HEK293 (cell line): ENCODE results near the gene ODAD3.

Experiments
- ELK4 ChIP-seq: IDR thresholded peaks from 2 replicates; pipeline ENCODE4 v1.6.1; 2011; ENCODE audit warnings: mild to moderate bottlenecking, low read depth, low read length, borderline replicate concordance
- GLIS1 ChIP-seq: fragments of 450-650 bp; formaldehyde crosslinking; IDR thresholded peaks from 2 replicates; pipeline ENCODE4 v1.5.1; 2016; ENCODE audit warnings: missing biosample characterization, missing genetic modification characterization
- GLIS2 ChIP-seq: fragments of 450-650 bp; formaldehyde crosslinking; IDR thresholded peaks from 2 replicates; pipeline ENCODE4 v1.5.1; 2016; ENCODE audit warnings: missing biosample characterization, missing genetic modification characterization
- HIC1 ChIP-seq: fragments of 450-650 bp; formaldehyde crosslinking; IDR thresholded peaks from 2 replicates; pipeline ENCODE4 v1.5.1; 2016; ENCODE audit warnings: missing biosample characterization, missing genetic modification characterization
- HOXA7 ChIP-seq: sonication (generic); formaldehyde crosslinking; IDR thresholded peaks from 2 replicates; pipeline ENCODE4 v1.8.1; 2022; ENCODE audit warnings: missing genetic modification reagents, borderline replicate concordance
- KLF1 ChIP-seq: fragments of 450-650 bp; formaldehyde crosslinking; IDR thresholded peaks from 2 replicates; pipeline ENCODE4 v1.5.1; 2016; ENCODE audit warnings: missing biosample characterization, missing genetic modification characterization
- KLF16 ChIP-seq: fragments of 450-650 bp; formaldehyde crosslinking; IDR thresholded peaks from 2 replicates; pipeline ENCODE4 v1.5.1; 2017; ENCODE audit warnings: missing biosample characterization, missing genetic modification characterization
- KLF17 ChIP-seq: fragments of 450-650 bp; formaldehyde crosslinking; IDR thresholded peaks from 2 replicates; pipeline ENCODE4 v1.5.1; 2016; ENCODE audit warnings: missing biosample characterization, missing genetic modification characterization
- KLF8 ChIP-seq: fragments of 450-650 bp; formaldehyde crosslinking; IDR thresholded peaks from 2 replicates; pipeline ENCODE4 v1.5.1; 2016; ENCODE audit warnings: missing biosample characterization, missing genetic modification characterization
- OVOL3 ChIP-seq: fragments of 450-650 bp; formaldehyde crosslinking; IDR thresholded peaks from 2 replicates; pipeline ENCODE4 v1.5.1; 2016; ENCODE audit warnings: missing biosample characterization, missing genetic modification characterization
- PRDM4 ChIP-seq: fragments of 450-650 bp; formaldehyde crosslinking; IDR thresholded peaks from 2 replicates; pipeline ENCODE4 v1.5.1; 2017; ENCODE audit warnings: missing biosample characterization, missing genetic modification characterization
- SCRT1 ChIP-seq: fragments of 450-650 bp; formaldehyde crosslinking; IDR thresholded peaks from 2 replicates; pipeline ENCODE4 v1.5.1; 2016; ENCODE audit warnings: missing biosample characterization, missing genetic modification characterization, borderline replicate concordance
- SCRT2 ChIP-seq: fragments of 450-650 bp; formaldehyde crosslinking; IDR thresholded peaks from 2 replicates; pipeline ENCODE4 v1.5.1; 2016; ENCODE audit warnings: missing biosample characterization, missing genetic modification characterization
- SP2 ChIP-seq: fragments of 450-650 bp; formaldehyde crosslinking; IDR thresholded peaks from 2 replicates; pipeline ENCODE4 v1.5.1; 2016; ENCODE audit warnings: missing biosample characterization, missing genetic modification characterization
- SP7 ChIP-seq: fragments of 450-650 bp; formaldehyde crosslinking; IDR thresholded peaks from 2 replicates; pipeline ENCODE4 v1.5.1; 2016; ENCODE audit warnings: missing biosample characterization, missing genetic modification characterization
- TRIM28 ChIP-seq: IDR thresholded peaks from 2 replicates; pipeline ENCODE4 v1.6.1; 2011; ENCODE audit warnings: low read length, control low read depth, borderline replicate concordance
- ZBTB8A ChIP-seq: fragments of 450-650 bp; formaldehyde crosslinking; IDR thresholded peaks from 2 replicates; pipeline ENCODE4 v1.5.1; 2016; ENCODE audit warnings: missing biosample characterization, missing genetic modification characterization
- ZEB2 ChIP-seq: fragments of 450-650 bp; formaldehyde crosslinking; IDR thresholded peaks from 2 replicates; pipeline ENCODE4 v1.5.1; 2016; ENCODE audit warnings: missing biosample characterization, missing genetic modification characterization
- ZFHX2 ChIP-seq: fragments of 450-650 bp; formaldehyde crosslinking; conservative IDR thresholded peaks from 2 replicates; pipeline ENCODE4 v1.5.1; 2016; ENCODE audit warnings: missing biosample characterization, missing genetic modification characterization
- ZNF24 ChIP-seq: fragments of 450-650 bp; formaldehyde crosslinking; IDR thresholded peaks from 2 replicates; pipeline ENCODE4 v1.5.1; 2016; ENCODE audit warnings: missing biosample characterization, missing genetic modification characterization
- ZNF324 ChIP-seq: fragments of 450-650 bp; formaldehyde crosslinking; IDR thresholded peaks from 2 replicates; pipeline ENCODE4 v1.5.1; 2016; ENCODE audit warnings: missing biosample characterization, missing genetic modification characterization
- ZNF37A ChIP-seq: fragments of 450-650 bp; IDR thresholded peaks from 2 replicates; pipeline ENCODE4 v1.5.1; 2018; ENCODE audit warnings: missing biosample characterization, missing genetic modification characterization
- ZNF394 ChIP-seq: fragments of 450-650 bp; formaldehyde crosslinking; IDR thresholded peaks from 2 replicates; pipeline ENCODE4 v1.5.1; 2016; ENCODE audit warnings: missing biosample characterization, missing genetic modification characterization, mild to moderate bottlenecking, moderate library complexity, borderline replicate concordance
- ZNF449 ChIP-seq: fragments of 450-650 bp; formaldehyde crosslinking; IDR thresholded peaks from 2 replicates; pipeline ENCODE4 v1.5.1; 2017; ENCODE audit warnings: missing biosample characterization, mild to moderate bottlenecking, missing genetic modification characterization, moderate library complexity
- ZNF473 ChIP-seq: fragments of 450-650 bp; formaldehyde crosslinking; IDR thresholded peaks from 2 replicates; pipeline ENCODE4 v1.5.1; 2017; ENCODE audit warnings: missing biosample characterization, missing genetic modification characterization
- ZNF560 ChIP-seq: fragments of 450-650 bp; formaldehyde crosslinking; IDR thresholded peaks from 2 replicates; pipeline ENCODE4 v1.5.1; 2017; ENCODE audit warnings: missing biosample characterization, missing genetic modification characterization, borderline replicate concordance
- ZNF629 ChIP-seq: fragments of 450-650 bp; formaldehyde crosslinking; IDR thresholded peaks from 2 replicates; pipeline ENCODE4 v1.5.1; 2017; ENCODE audit warnings: missing biosample characterization, missing genetic modification characterization
- ZNF843 ChIP-seq: fragments of 450-650 bp; formaldehyde crosslinking; IDR thresholded peaks from 2 replicates; pipeline ENCODE4 v1.5.1; 2016; ENCODE audit warnings: missing biosample characterization, missing genetic modification characterization
- ZSCAN30 ChIP-seq: fragments of 450-650 bp; IDR thresholded peaks from 2 replicates; pipeline ENCODE4 v1.5.1; 2018; ENCODE audit warnings: missing biosample characterization, mild to moderate bottlenecking, missing genetic modification characterization, moderate library complexity
- ZXDB ChIP-seq: fragments of 450-650 bp; formaldehyde crosslinking; IDR thresholded peaks from 2 replicates; pipeline ENCODE4 v1.5.1; 2016; ENCODE audit warnings: missing biosample characterization, missing genetic modification characterization

Gene ODAD3

GRCh38 chr19:11374433-11375142 is 60.3 kb downstream of the ODAD3 start, which contains the start of gene SWSAP1 (continued):
- TF ChIP-seq HIC1 (tag by site-specific recombination), result no peak
- peak; percentile 74 for TF ChIP-seq SP7 (tag by site-specific recombination)
- TF ChIP-seq ELK4, result peak; percentile 39; the same call in 1 of the 2 replicates
- TF ChIP-seq GLIS2 (tag by site-specific recombination), result peak; percentile 39
- TF ChIP-seq ZNF24 (tag by site-specific recombination), result 0 out of 2 replicates have a peak, but pooled peaks have one; percentile 13
- peak; percentile 66 for TF ChIP-seq OVOL3
- peak; percentile 67 for TF ChIP-seq ZNF629
- no peak for TF ChIP-seq ZNF449 (tag by site-specific recombination)
- no peak for TF ChIP-seq HOXA7 (CRISPR knock-in tag)
- peak; percentile 93 for TF ChIP-seq ZEB2 (tag by site-specific recombination)
- TF ChIP-seq KLF16 (tag by site-specific recombination), result peak; percentile 31; the same call in 1 of the 2 replicates
- peak; percentile 96 for TF ChIP-seq SP2 (tag by site-specific recombination)
- peak; percentile 99 for TF ChIP-seq SCRT1 (tag by site-specific recombination)
- peak; percentile 28; the same call in 1 of the 2 replicates for TF ChIP-seq ZNF843 (tag by site-specific recombination)
- no peak for TF ChIP-seq TRIM28
- TF ChIP-seq KLF8 (tag by site-specific recombination), result peak; percentile 82; the same call in 1 of the 2 replicates
- TF ChIP-seq ZNF473 (tag by site-specific recombination), result no peak
- peak; percentile 41 for TF ChIP-seq ZSCAN30 (tag by site-specific recombination)
- peak; percentile 99 for TF ChIP-seq SCRT2 (tag by site-specific recombination)
- TF ChIP-seq KLF1 (tag by site-specific recombination), result peak; percentile 63; the same call in 1 of the 2 replicates
- no peak for TF ChIP-seq ZNF37A (tag by site-specific recombination)
- peak; percentile 99 for TF ChIP-seq ZXDB
- TF ChIP-seq GLIS1, result peak; percentile 25; the same call in 1 of the 2 replicates
- TF ChIP-seq ZNF394 (tag by site-specific recombination), result peak; percentile 44; the same call in 1 of the 2 replicates
- 0 out of 2 replicates have a peak, but pooled peaks have one; percentile 33 for TF ChIP-seq PRDM4
- peak; percentile 41; the same call in 1 of the 2 replicates for TF ChIP-seq ZFHX2 (tag by site-specific recombination)
- TF ChIP-seq KLF17, result peak; percentile 78
- TF ChIP-seq ZNF324 (tag by site-specific recombination), result no peak
- no peak for TF ChIP-seq ZNF560 (tag by site-specific recombination)
- TF ChIP-seq ZBTB8A (tag by site-specific recombination), result peak; percentile 52
